Femur (tissue), 1 donor: ENCODE measurements around the gene CYP27C1.
A peak's percentile ranks its signal among the peaks of the same experiment; 100 is the strongest.

Experiments used
- DNase-seq: peaks from one replicate; pipeline ENCODE4 v3.0.0-alpha.2; 2017

The CYP27C1 gene

DNA sequence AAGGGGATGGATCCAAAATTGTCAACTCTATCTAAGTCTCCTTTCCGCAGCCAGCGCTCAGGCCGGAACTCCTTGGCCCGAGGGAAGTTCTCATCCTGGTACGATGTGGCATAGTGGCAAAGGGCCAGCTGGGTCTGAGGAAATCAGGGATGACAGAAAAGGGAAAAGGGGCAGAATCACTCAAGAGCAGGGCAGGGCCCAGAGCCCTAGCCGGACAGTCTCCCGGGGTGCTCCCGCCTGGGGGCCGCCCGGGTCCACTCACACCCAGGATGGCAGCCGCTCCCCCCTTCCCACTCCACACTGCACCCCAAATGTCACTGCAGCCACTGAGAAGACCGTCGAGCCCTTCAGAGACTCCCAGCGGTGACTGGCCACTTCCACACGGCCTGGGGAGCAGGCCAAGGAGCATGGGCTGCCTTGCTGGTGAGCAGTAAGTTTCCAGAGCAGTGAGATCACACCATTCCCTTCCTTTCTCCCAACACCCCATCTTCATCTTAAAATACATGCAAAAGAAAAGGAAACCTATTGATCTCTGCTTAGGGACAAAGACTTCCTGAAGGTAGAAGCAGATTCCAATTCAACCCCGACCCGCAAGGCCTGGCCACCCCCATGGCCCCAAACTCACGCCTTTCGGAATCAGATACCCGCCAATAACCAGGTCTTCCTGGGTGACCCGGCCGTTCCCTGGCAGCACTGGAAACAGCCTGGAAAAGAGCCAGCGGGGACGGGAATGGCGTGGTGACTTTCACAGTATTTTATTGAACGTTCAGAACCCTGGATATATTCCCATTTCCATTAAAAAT is 26.7 kb downstream of the CYP27C1 start:
- peak; percentile 53 for DNase-seq

- no peak for DNase-seq
Measured at GRCh38 chr2:127191331-127192219, 28.5 kb downstream of the CYP27C1 start.

- DNase-seq = no peak
Measured at GRCh38 chr2:127188797-127189196, 31.3 kb downstream of the CYP27C1 start.

DNA sequence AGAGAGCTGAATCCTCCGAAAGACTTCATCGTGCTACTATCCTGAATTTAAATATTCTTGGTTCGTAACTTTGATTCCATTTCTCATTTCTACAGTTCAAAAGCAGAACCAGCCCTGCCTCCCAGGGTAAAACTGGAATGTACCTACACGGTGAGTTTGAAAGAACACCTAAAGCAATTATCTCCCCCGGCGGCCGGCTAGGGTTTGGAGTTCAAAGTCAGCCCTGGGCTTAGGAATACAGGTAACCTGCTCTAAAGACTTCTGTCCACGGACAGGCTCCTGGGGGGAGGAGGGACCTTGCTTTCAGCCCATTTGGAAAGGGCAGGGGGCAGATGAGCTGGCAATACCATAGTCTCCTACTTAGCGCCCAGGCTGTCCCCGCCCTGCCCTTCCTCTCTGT is 32.3 kb downstream of the CYP27C1 start:
- no peak for DNase-seq

- DNase-seq = no peak
Measured at GRCh38 chr2:127187081-127187775, 32.9 kb downstream of the CYP27C1 start.

DNA sequence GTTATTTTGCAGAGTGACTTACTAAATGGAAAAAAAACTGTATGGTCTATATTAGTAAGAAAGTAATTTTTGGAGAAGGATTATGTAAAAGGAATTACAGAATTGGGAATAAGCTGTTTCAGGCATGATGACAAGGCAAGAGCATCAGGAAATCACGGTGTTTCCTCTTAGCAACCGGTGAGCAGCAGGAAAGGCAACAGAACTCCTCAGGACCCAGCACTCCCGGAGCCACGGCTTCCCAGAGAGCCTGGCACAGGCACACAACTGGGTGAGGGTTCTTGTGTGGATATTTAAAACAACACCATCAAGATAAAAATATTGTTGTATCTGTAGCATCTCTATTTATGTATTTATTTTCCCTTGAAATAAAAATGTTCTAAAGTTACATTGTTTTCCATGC is 34.4 kb downstream of the CYP27C1 start:
- DNase-seq = no peak

- DNase-seq = no peak
Measured at GRCh38 chr2:127185093-127185492, 35.0 kb downstream of the CYP27C1 start.

DNA sequence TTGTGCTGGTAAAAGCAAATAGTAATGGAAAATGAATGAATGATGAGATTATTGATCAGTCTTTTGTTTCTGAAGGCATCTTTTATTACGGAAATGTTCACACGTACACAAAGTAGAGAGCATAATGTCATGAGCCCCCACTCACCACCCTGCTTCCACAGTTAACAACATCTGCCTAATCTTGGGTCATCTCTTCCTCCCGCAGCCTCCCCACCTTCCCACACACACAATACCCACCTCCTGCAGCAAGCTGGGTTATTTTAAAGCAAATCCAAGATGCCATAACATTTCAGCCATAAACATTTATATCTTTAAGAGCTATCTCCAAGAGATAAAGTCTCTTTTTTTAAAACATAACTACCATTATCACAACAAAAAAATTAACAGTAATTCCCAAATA is 36.3 kb downstream of the CYP27C1 start:
- DNase-seq = no peak

DNA sequence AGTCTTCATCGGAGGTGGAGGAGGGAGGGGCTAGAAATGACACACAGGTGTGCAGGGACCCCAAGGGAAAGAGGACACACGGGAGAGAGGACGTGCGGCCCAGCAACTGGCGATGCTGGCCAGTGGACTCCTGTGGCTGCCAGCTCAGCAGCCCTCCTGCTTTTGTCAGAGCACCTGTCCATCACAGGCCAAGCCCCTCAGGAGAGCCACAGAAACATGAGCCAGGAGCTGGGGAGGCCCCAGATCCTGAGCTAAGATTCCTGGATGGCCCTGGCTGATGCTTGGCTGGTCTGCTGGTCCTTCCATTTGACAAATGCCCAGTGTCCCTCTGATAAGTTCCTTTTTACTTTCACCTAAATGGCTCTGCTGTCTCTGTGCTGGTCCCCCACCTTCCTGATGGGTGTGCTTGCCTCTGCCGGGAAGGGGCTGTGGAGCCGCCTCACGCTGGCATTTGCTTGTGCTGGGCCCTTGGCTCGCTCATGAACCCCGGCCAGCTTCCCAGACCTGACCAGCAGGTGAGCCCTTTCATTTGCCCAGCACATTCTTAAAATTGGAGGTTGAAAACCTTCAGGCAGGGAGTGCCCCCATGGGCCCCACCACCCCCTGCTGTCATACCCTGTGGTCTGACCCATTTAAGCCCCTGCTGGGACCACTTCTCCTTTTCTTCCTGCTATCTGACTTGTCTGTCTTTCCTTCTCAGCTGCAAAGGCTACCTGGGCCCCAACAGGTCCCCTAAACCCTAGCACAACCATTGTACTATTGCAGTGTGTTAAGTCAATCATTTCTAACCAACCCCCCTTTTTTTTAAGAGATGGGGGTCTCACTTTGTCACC is 37.3 kb downstream of the CYP27C1 start:
- no peak for DNase-seq

GRCh38 chr2:127181851-127182250 is 38.2 kb downstream of the CYP27C1 start:
- DNase-seq = no peak

- DNase-seq = no peak
Measured at GRCh38 chr2:127179766-127180165, 40.3 kb downstream of the CYP27C1 start.

DNA sequence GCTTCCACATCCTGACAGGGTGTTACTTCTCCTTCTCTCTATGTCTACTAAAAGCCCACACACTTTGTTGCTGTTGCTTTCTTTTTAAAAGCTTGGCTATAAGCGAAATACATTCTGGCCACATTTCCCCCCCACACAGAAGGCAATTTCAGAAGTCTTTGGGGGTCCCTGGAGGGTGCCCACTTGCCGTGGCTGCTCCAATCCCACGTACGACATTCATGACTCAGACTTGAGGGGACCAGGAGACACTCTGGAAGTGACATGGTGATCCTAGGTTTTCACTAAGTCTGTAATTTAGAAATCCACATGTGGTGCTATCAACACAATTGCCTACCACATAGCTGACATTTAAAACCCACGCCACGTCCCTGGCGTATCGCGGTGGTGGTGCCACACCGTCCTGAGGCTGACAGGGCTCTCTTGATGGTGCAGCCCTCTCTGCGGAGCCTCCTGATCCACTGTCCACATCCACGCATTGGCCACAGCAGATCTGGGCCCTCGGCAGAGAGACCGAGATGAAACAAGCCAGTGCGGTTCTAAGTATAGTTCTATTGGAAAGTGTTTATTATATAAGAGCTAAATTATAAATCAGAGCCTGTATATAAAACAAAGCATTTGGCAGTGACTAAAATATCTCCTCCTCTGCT is 42.4 kb downstream of the CYP27C1 start:
- DNase-seq = peak; percentile 55

GRCh38 chr2:127176371-127177311 is 43.5 kb downstream of the CYP27C1 start:
- peak; percentile 67 for DNase-seq

- peak; percentile 75 for DNase-seq
Measured at GRCh38 chr2:127175751-127176354, 44.2 kb downstream of the CYP27C1 start.

DNA sequence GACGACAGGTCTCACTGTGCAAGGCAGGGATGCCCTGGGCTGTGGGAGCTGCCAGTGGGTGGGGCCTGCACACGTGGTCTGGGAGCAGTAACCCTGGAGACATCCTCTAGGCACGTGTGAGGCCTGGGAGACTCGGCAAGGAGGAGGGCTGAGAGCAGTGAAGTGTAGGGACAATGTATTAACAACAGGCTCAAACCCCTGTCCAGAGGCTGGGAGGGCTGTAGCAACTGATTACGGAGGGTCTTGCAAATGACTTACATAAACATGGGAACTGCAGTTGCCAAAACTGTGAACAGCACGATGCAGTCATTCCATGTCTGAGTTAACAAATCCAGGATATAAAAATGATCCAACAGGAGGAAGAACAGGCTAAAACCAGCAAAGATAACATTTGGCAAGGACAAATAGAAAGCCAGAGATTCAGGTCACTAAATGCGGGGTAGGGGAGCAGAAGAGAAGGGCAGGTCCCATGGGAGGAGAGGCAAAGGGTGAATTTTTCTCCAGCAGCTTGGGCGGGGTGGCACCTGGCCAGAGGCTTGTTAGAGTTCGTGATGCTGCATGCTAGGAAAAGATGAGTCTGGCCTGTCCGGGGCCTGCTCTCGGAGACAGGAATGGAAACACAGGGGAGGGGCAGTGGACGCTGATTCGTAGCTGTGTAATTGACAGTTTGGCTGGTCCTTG is 44.9 kb downstream of the CYP27C1 start:
- peak; percentile 86 for DNase-seq

- no peak for DNase-seq
Measured at GRCh38 chr2:127174640-127175039, 45.5 kb downstream of the CYP27C1 start.

- no peak for DNase-seq
Measured at GRCh38 chr2:127174136-127174535, 46.0 kb downstream of the CYP27C1 start.

GRCh38 chr2:127173057-127173456 is 47.0 kb downstream of the CYP27C1 start:
- DNase-seq = peak; percentile 82

DNA sequence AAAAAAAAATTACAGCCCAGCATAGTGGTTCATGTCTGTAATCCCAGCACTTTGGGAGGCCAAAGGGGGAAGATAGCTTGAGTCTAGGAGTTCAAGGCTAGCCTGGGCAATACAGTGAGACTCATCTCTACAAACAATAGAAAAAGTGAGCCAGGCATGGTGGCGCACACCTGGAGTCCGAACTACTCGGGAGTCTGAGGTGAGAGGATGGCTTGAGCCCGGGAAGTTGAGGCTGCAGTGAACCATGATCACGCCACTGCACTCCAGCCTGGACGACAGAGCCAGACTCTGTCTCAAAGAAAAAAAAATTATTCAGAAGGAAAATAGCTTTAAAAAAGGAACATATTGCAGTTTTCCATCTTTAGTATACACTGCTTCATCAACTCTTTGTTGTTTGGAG is 47.8 kb downstream of the CYP27C1 start:
- no peak for DNase-seq
